ACC112 (cell line): ENCODE results near the gene WIPF3.

Experiments
- H2AFZ ChIP-seq: fragments of 200-600 bp; sonication (generic); one replicate; pipeline ENCODE4 v1.6.0; 2017; ENCODE audit warnings: antibody characterized with exemption, low read length; ENCODE audit not compliant: unreplicated experiment
- H3K27ac ChIP-seq: fragments of 200-600 bp; sonication (generic); 2 replicates; pipeline ENCODE4 v1.5.1; 2014; ENCODE audit warnings: low read depth, mild to moderate bottlenecking, antibody characterized with exemption, low read length, moderate library complexity
- H3K27me3 ChIP-seq: fragments of 200-600 bp; sonication (generic); 2 replicates; pipeline ENCODE4 v1.6.1; 2014; ENCODE audit warnings: mild to moderate bottlenecking, antibody characterized with exemption, low read length, moderate library complexity, mixed read lengths; ENCODE audit not compliant: insufficient read depth
- H3K36me3 ChIP-seq: fragments of 200-600 bp; sonication (generic); 2 replicates; pipeline ENCODE4 v1.6.1; 2016; ENCODE audit warnings: mild to moderate bottlenecking, antibody characterized with exemption, low read length, moderate library complexity, mixed read lengths; ENCODE audit not compliant: insufficient read depth
- H3K4me1 ChIP-seq: fragments of 200-600 bp; sonication (generic); one replicate; pipeline ENCODE4 v1.6.1; 2016; ENCODE audit warnings: low read length, mixed read lengths; ENCODE audit not compliant: insufficient read depth, unreplicated experiment, control insufficient read depth
- H3K4me3 ChIP-seq: fragments of 200-600 bp; sonication (generic); 2 replicates; pipeline ENCODE4 v1.5.1; 2014; ENCODE audit warnings: mild to moderate bottlenecking, low read depth, low read length
- H3K79me2 ChIP-seq: fragments of 200-600 bp; sonication (generic); one replicate; pipeline ENCODE4 v1.6.0; 2016; ENCODE audit warnings: low read length; ENCODE audit not compliant: control insufficient read depth, unreplicated experiment, insufficient read depth

WIPF3 gene, protein sequence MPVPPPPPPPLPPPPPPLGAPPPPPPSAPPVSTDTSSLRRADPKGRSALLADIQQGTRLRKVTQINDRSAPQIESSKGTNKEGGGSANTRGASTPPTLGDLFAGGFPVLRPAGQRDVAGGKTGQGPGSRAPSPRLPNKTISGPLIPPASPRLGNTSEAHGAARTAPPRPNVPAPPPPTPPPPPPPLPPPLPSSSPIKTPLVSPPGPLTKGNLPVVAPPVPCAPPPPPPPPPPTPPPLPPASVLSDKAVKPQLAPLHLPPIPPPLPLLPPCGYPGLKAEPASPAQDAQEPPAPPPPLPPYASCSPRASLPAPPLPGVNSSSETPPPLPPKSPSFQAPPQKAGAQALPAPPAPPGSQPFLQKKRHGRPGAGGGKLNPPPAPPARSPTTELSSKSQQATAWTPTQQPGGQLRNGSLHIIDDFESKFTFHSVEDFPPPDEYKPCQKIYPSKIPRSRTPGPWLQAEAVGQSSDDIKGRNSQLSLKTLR

DNA sequence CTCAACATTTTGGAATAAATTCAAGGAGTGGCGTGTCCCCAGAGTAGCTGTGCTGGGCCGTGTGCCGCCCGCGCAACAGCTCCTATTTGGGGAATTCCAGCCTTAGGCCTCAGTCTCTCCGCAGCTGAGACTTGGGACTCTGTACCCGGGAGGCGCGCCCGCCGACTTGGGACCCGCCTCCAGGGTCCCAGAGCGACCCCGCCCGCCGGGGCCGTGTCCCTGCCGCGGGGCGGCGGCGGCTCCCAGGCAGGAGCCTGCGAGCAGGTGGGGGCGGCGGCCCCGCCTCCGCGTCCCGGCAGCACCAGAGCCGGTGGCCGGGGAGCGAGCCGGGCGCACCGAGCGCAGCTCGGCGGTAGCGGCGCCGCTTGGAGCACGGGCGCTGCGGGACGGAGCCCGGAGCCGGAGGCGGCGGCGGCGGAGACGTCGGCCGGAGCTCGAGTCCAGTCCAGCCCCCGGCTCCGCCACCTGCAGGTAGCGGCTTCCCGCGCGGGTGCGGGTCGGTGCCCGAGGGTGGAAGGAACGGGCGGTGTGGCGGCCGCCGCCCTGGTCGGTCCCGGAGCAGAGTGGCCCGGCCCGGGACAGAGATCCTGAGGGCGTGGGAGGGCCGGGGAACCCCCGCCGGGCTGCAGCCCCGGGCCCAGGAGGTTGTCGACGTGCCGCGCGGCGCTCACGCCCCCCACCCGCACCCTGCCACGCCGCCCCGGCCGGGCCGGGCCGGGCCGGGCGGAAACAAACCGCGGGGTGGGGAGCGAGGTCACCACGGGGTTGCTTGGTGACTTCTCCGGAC is at the start of gene WIPF3:
Gene WIPF3, plus strand, starts transcription at position 301 of the 787 bp plus-strand sequence. CDS start 28,217 bp downstream, outside the sequence.
- no peaks in the 10 kb centered on the region for H3K4me1 ChIP-seq
- H3K4me3 ChIP-seq = peak within 1 kb of the TSS; percentile 70
- H2AFZ ChIP-seq = peak within 1 kb of the TSS; percentile 86
- no peaks in the 10 kb centered on the region for H3K79me2 ChIP-seq
- H3K27me3 ChIP-seq = peaks cover 94% of the 10 kb centered on the region
- H3K27ac ChIP-seq = no peak within 1 kb of the TSS
- H3K36me3 ChIP-seq = no peaks in the 10 kb centered on the region

DNA sequence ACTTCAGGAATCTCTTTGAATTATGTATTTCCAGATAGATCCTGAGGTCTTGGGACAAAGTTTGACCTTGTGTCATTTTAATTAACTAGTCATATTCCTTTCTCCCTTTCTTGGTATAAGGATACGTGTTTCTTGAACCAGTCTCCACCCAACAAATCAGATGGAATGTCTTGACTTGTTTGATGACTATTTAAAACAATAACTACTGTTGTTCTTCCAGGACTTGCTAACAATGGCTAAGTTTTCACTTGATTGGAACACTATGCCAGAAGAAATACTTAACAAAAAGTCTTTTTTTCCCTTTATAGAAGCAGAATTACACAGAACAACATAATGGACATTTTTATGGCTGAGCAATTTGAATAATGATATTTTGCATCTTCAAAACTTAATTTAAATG is 43.0 kb upstream of the WIPF3 start:
- H2AFZ ChIP-seq = no peak overlapping the region
- no peaks in the 10 kb centered on the region for H3K36me3 ChIP-seq
- no peaks in the 10 kb centered on the region for H3K79me2 ChIP-seq
- H3K4me1 ChIP-seq = no peaks in the 10 kb centered on the region
- no peak overlapping the region for H3K4me3 ChIP-seq
- no peak overlapping the region for H3K27ac ChIP-seq
- peaks cover 40% of the 10 kb centered on the region for H3K27me3 ChIP-seq

DNA sequence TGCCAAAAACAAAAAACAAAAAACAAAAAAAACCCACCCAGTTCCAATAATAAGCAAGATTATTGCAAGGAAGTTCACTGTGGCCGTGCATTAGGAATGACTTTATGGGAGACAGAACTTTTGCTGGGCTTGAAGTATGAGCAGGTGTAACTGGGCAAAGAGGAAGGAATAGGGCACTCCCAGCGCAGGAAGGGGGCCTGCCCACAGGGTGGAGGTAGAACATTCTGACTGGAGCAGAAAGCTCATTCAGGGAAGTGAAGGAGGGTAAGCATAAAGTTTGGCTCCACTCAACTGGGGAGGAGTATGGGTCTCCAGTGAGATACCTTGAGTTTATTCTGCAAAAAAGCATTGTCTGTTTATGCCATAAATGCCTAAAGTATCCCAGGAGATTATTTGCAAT is 42.1 kb upstream of the WIPF3 start:
- Histone ChIP-seq H3K36me3 (no peaks in the 10 kb centered on the region), H3K27ac (no peak overlapping the region), H2AFZ (no peak overlapping the region), H3K4me1 (no peaks in the 10 kb centered on the region), H3K27me3 (peaks cover 42% of the 10 kb centered on the region), H3K79me2 (no peaks in the 10 kb centered on the region), H3K4me3 (no peak overlapping the region)

DNA sequence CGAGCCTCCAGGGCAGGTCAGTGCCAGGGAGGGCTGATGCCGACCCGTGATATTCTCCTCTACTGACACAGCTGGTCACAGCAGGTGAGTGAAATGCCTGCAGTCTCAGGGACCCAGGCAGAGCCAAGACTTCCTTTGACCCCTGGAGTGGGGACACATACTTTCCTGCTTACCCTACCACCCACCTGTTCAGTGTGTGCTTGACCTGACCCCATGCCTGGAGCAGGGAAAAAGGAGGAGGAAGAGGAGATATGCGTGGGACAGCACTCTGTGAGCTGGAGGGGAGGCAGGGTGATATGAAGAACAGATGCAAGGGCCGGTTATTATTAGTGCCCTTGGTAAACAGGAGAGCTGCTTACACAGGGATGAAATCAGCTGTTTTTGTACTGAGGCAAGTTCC is 40.8 kb upstream of the WIPF3 start:
- Histone ChIP-seq H3K4me3 (no peak overlapping the region), H3K4me1 (no peaks in the 10 kb centered on the region), H3K27ac (no peak overlapping the region), H3K36me3 (no peaks in the 10 kb centered on the region), H3K27me3 (peaks cover 42% of the 10 kb centered on the region), H3K79me2 (no peaks in the 10 kb centered on the region), H2AFZ (no peak overlapping the region)

DNA sequence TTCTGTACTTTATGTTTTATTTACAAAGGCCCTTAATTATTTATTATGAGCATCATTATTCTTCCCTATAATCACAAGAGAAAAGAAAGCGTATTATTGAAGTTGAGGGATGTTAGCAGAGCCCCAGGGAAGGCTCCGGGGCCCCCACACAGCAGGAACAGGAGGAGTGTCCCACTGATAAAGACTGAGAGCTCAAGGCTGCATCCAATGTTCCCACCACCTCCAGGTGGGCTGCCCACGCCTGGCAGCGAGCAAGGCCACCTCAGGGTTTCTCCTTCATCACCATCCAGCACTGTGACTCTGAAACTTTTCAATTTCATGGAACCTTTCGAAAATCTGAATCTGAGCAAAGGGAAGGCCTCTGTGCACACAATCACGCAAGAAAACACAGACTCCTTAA is 35.9 kb upstream of the WIPF3 start:
- Histone ChIP-seq H3K27ac (no peak overlapping the region), H3K36me3 (no peaks in the 10 kb centered on the region), H2AFZ (no peak overlapping the region), H3K27me3 (peaks cover 42% of the 10 kb centered on the region), H3K4me3 (no peak overlapping the region), H3K4me1 (no peaks in the 10 kb centered on the region), H3K79me2 (no peaks in the 10 kb centered on the region)

DNA sequence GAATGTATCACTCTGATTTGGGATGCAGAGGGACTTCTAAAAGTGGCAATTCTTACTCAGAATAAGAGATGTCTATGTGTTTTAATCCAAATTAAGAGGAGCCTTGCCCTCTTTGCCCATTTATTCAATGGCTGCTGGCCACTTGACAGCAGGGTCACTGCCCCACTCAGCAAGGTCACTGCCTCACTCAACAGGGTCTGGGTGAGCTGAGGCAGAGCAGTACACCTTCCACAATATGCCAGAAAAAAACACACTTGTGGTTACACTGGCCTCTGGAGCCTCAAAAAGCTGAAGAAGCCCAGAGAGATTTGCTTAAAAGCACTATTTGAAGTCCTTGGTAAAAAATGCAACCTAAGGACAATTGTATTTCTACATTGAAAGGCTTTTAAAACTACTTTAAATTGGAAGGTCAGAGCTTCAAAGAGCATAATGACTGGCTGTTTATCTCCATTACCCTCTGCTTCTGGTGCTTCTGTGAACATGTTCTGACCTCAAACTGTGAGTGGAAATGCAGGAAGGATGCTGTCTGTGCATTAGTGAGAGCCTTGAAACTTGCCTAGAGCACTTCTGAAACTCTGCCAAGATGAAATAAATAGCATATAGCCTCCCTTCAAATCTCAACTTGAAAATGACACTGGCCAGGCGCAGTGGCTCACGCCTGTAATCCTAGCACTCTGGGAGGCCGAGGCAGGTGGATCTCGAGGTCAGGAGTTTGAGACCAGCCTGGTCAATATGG is 35.1 kb upstream of the WIPF3 start:
- Histone ChIP-seq H2AFZ (no peak overlapping the region), H3K79me2 (no peaks in the 10 kb centered on the region), H3K4me3 (no peak overlapping the region), H3K36me3 (no peaks in the 10 kb centered on the region), H3K27me3 (peaks cover 42% of the 10 kb centered on the region), H3K4me1 (no peaks in the 10 kb centered on the region), H3K27ac (no peak overlapping the region)

DNA sequence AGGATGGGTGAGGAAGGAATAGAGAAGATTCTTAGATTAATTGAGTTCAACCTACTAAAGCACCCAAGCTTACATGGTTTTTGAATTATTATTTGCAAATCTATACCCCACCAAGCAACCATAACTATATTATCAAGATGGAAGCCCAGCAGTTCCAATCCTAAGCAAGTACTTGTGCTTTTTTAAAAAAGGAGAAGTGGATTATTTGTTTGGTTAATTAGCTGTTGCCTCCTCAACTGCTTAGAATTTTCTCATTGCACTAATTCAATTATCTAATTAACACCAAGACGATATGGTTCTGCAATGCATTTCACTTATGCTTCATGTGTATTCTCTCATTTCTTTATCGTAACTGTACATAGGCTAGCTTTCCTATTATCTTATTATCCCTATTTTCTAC is 27.3 kb upstream of the WIPF3 start:
- Histone ChIP-seq H3K27me3 (peaks cover 84% of the 10 kb centered on the region), H2AFZ (no peak overlapping the region), H3K79me2 (no peaks in the 10 kb centered on the region), H3K4me1 (no peaks in the 10 kb centered on the region), H3K36me3 (no peaks in the 10 kb centered on the region), H3K27ac (no peak overlapping the region), H3K4me3 (no peak overlapping the region)

DNA sequence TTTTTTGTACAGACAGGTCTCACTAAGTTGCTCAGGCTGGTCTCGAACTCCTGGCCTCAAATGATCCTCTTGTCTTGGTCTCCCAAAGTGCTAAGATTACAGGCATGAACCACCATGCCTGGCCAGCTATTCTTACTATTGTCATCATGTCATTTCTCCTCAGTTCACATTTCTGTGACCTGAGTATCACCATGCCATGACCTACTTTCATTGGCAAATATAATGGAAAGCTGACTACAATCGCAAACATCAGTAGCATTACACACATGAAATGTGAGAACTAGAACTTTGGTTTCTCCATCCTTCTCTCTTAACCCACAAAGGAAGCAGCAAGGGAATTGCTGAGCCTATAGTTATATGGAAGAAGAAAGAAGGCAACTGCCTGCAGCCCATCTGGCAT is 26.0 kb upstream of the WIPF3 start:
- H3K27ac ChIP-seq = no peak overlapping the region
- H3K4me1 ChIP-seq = no peaks in the 10 kb centered on the region
- H3K36me3 ChIP-seq = no peaks in the 10 kb centered on the region

DNA sequence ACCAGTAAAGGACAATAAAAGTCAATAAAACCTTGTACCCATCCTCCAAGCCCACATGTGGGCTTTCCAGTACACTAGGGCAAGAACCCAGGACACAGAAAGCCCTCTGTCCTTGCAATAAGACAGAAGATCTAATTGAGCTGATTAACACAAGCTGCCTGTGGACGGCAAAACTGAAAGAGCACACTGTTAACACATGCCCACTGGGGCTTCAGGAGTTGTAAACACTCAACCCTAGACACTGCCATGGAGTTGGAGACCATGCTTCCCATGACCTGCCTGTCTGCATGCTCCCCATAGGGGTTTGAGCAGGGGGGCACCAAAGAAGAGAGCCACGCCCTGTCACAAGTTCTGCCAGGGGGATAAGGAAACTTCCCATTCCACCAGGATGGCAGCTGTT is 22.6 kb upstream of the WIPF3 start:
- Histone ChIP-seq H3K27me3 (peaks cover 44% of the 10 kb centered on the region), H3K4me1 (no peaks in the 10 kb centered on the region), H3K27ac (no peak overlapping the region), H2AFZ (no peak overlapping the region), H3K79me2 (no peaks in the 10 kb centered on the region), H3K4me3 (no peak overlapping the region), H3K36me3 (no peaks in the 10 kb centered on the region)

More for the DNA sequence above, 26.0 kb upstream of the WIPF3 start:
- H3K4me3 ChIP-seq = no peak overlapping the region
- peaks cover 77% of the 10 kb centered on the region for H3K27me3 ChIP-seq
- no peaks in the 10 kb centered on the region for H3K79me2 ChIP-seq
- no peak overlapping the region for H2AFZ ChIP-seq

DNA sequence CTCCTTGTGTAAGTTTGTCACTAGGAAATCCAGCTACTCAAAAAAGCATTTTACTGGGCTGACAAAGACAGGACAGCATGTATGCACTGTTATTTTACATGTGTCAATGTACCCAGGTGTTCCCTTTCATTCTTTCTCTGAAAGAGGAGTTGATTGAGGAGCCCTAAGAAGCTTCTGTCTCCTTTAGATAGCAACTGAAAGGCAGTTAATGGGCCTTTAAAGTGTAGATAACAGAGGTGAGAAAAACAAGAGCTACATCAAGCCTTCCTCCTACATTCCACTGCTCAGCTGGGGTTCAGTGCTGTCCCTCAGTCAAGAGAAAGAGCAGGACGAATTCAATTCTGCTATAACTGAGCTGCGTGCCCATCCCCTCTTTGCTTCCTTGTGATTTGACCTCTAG is 12.8 kb upstream of the WIPF3 start:
- no peaks in the 10 kb centered on the region for H3K79me2 ChIP-seq
- no peak overlapping the region for H3K27ac ChIP-seq
- no peak overlapping the region for H3K4me3 ChIP-seq
- no peak overlapping the region for H2AFZ ChIP-seq
- H3K36me3 ChIP-seq = no peaks in the 10 kb centered on the region
- H3K4me1 ChIP-seq = no peaks in the 10 kb centered on the region
- H3K27me3 ChIP-seq = peaks cover 24% of the 10 kb centered on the region
